GM21737 (cell line): ENCODE data around the gene MYL3.

Experiments used
- ATAC-seq: cut with Tn5 transposase; IDR thresholded peaks from one replicate; pipeline ENCODE4 v1.9.1; 2021; ENCODE audit warnings: mild to moderate bottlenecking, moderate library complexity; ENCODE audit not compliant: unreplicated experiment

Gene MYL3

DNA sequence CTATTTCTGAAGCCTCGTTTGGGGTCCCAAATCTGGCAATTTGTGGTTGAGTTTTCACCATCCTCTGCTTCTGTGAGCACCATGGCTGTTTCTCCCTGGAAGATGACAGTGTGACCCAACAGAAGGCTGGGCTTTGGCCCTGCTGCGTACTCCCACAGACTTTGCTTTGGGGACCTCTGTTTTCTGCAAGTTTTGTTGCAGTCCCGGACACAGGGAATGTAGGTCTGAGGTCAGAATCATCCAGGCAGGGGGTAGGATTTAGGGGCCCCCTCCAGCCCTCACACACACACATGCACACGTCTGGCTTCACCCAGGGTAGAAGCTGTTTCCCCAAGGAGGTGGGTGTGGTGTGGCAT is 20.6 kb upstream of the MYL3 start:
- ATAC-seq: no peak

DNA sequence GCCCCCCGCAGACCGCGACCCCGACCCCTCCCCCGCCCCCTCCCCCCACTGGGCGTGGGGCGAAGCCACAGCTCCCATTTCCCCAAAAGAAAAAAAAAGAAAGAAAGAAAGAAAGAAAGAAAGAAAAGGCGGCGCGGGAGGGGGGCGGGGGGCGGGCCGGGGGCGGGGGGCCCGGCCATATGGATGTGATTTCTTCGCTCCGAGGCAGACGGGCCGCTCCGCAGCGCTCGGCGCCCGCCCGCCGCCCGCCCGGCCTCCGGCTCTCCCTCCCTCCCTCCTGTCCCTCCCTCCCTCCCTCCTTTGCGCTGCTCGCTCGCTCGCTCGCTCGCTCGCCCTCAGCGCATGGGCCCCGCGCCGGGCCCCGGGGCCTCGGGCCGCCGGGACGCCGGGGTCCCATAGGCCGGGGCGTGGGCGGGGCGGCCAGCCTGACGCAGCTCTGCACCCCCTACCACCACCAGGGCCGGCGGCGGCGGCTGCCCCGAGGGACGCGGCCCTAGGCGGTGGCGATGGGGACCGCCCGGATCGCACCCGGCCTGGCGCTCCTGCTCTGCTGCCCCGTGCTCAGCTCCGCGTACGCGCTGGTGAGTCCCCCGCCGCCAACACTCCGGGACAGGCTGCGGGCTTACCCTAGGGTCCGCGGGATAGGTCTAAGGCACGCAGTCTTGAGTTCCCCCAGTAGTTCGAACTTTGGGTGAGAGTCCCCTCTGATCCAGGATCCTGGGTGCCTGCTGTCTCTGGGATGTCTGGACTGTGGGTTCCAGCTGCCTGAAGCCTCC is 20.0 kb upstream of the MYL3 start:
- no peak for ATAC-seq

GRCh38 chr3:46882377-46883053 is 19.3 kb upstream of the MYL3 start:
- no peak for ATAC-seq

- ATAC-seq: no peak
Observed at GRCh38 chr3:46881596-46882376, 18.5 kb upstream of the MYL3 start.

DNA sequence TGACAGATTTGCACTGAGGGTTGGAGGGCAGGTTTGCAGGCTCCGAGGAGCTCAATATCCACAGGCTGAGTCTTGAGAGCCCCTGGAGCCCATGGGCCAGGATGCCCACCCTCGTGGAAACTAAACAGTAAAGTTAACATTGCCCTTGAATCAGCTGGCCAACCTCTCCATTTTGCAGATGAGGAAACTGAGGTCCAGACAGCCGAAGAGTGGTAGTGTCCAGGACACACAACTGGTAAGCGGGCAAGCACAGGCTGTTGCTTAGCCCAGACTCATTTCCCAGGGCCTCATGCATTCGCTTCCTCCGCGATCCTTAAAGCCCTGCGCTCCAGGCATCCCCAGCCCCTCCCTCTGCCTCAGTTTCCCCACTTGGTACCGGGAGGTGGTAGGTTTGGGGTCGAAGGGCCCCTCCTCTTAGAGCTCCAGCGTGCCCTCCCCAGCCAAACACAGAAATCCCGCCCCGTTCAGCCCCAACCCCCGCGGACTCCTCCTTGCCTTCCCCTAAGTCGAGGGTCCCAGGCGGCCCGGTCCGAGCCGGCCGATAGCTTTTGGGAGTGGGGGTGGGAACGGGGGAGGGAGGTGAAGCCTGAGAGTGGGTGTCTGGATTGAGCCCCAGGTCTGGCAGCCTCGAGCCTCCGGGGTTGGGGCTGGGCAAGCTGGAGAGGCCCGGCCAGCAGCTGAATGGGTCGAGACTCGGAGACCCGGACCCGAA is 17.8 kb upstream of the MYL3 start:
- ATAC-seq: no peak

DNA sequence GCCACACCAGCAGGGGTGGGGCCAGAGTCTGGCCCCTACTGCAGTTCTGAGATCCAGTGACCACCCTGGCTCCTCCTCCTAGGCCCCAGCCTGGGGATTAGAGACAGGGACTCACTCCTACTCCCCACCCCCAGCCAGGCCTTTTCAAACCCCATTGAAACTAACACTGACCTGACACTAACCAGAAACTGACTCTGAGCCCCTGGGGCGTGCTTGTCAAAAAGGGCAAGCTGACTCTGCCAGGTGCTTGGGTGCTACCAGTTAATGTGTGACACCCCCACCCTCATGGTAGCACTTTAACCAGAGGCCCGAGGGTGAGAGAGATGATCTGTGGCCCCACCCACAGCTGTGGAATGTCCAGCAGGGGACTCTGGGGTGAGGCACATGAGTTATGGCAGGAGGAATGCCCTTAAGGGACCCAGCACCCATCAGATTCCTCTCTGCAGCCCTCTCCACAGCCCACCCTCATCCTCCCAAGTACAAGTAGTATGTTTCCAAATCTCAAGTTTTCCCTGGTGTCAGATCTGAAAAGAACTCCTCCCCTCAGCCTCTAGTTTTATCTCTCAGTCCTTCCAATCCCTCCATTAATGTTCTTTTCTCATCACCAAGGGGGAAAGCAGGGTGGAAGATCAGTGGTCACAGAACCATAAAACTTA is 15.7 kb upstream of the MYL3 start:
- no peak for ATAC-seq

- ATAC-seq: no peak
Observed at GRCh38 chr3:46877406-46878125, 14.3 kb upstream of the MYL3 start, which contains the start of gene PTH1R. Gene PTH1R, plus strand, starts transcription at chr3:46877721. Its CDS starts 5,839 bp downstream, at chr3:46883560.

DNA sequence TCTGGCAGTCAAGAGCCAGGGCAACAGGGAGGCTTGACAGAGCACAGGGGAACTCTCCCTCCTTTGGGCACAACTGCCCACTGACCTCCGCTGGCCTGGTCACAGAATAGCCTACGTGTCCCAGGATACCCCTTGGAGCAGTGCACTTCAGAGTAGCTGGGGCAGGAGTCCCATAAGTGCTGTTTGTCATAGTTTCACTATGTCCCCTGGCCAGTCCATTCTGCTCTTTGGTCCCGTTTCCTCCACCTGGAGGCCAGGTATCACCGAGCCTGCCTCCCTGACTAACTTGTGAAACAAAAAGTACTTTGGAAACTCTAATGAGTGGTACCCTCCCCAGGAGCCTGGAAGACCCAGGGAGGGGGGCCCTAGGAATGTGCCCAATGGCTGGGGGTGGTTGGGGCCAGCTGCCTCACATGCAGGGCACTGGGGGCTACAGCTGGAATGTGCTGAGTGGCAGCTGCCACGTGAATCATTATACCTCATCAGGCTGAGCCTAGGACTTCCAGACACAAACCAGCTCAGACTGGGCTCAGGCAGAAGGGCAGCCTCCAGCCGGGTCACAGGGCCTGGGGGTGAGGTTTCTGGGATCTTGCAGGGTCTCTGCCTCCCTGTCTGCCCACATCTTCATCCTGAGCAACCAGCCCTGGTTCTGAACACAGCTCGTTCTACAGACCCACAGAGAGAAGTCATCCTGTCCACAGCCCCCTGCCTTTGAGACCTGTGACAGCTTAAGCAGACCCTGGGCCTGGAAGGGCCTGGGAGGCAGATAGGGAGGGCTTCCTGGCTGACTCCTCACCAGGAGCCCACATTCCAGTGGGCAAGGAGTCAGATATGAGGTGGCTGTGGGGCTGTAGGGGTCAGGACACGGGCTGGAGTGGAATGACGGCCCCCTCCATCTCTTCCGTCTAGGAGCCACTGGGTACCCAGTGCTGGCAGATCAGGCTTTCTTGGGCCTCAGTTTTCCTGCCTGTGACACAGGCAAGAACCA is 13.4 kb upstream of the MYL3 start:
- ATAC-seq: no peak

DNA sequence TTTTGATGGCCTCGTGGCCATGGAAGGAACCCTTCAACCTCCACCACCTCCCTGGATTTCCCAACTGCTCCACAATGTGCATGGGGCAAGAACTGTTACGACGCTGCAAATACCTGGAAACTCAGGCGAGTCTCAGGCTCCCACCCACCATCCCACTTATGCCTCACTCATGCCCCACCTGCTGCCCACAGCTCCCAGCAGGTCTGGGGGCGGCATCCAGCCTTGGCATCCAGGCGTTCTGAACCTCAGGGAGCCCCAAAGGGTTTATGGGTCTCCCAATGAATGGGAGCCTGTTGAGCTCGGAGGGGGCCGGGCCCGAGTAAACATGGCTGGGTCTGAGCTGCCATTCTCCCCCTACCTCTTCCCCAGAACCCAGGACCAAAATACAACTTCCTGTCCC is 12.3 kb upstream of the MYL3 start:
- no peak for ATAC-seq

DNA sequence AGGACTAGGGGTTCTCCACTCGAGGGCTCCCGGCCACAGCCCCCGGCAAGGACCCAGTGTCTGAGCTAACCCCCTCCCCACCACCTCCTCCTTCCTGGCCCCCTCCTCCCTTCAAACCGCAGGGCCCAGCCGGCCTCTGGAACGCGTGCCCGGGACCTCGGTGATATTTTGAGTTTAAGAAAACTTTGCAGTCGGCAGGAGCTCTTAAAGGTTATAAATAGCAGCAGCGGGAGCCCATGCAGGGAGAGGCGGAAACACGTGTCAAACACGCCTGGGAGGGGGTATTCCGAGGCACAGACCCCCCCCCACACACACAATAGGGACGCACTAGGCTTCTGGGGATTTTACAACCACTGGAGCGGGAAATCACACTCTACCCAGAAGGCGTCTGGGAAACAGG is 11.2 kb upstream of the MYL3 start:
- no peak for ATAC-seq

DNA sequence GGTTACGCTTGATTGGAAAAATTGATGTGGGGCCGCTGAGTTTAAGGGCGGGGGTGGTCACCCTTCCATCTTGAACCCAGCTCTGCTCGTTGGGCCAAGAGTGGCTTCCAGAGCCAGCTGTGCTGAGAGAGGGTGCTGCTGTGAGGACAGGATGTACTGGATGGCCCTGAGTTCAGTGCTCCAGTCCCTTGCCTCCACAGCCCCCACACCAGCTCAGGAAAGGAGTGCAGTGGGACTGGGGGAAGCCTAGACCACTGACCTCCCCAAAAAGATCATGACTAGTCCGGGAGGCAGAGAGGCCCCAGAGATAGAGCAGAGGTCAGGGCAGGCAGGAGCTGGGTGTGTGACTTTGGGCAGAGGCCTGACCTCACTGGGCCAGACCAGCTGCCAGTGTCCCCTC is 10.3 kb upstream of the MYL3 start:
- ATAC-seq: no peak

- no peak for ATAC-seq
Observed at GRCh38 chr3:46871222-46871621, 8.0 kb upstream of the MYL3 start.

- ATAC-seq: no peak
Observed at GRCh38 chr3:46870651-46871050, 7.4 kb upstream of the MYL3 start.

- ATAC-seq: no peak
Observed at GRCh38 chr3:46869440-46869839, 6.2 kb upstream of the MYL3 start.

DNA sequence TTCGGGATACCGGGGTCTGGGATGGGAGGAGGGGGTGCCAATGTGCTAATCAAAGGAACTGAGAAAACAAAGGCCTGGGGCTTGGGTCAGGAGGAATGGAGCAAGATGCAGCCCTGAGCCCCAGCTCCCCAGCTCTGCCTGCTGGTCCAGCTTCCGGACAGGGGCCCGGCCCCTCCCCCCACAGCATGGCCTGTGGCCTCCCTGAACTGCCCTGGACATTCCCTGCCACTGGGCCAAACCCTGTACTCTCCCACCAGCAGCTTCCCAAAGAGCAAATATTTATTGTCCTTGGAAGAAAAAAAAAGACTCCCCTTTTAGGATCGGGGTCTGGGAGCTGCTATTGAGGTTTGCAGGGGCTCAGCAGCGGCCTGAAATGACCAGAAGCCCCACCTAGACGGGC is 5.7 kb upstream of the MYL3 start:
- no peak for ATAC-seq

GRCh38 chr3:46868287-46868686 is 5.0 kb upstream of the MYL3 start:
- no peak for ATAC-seq

DNA sequence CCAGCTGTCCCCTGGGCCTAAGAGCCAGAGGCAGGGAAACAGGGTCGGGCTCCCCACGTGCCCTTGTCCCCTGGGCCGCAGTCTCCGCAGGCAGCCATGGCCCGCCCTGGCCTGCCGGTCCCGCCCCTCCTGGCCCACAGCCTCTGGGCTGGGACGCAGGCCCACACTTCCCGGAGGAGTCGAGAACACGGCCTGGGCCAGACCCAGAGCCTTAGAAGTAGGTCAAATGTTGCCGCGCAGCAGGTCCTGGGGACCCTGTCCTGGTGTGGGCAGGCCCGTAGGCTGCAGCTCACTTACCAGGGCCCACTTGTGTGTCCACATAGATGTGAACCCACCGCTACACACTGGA is 4.3 kb upstream of the MYL3 start:
- no peak for ATAC-seq

DNA sequence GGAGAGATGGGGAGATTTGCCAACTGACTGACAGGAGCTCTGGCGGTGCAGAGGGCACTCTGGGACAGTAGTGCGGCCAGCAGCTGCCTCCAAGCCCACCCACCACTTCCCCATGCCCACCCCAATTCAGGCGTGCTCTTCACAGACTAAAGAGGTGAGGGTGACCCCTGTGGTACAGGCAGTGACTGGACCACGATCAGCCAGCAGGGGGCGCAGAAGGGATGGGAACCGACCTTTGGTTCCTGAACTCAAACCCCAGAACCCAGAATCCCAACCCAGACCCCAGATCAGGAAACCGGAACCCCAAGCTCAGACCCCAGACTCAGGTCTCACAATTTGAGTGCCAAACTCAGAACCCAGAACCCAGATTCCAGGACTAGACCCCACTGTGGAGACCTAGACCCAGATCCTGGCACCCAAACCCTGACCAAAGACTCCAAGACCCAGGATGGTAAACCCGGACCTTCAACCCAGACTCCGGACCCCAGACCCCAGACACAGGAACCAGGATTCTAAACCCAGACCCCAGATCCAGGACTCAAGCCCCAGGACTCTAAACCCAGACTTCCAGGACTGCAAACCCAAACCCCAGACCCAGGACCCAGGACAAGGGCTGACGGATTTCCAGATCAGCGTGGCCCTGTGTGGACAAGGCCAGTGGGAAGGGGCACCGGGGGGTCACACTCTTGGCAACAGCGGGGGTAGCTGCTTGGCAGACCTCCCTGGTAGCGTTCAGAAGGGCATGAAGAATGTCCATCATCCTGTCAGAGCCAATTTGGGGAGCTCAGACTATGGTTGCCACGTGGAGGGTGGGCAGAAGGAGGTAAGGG is 3.7 kb upstream of the MYL3 start:
- no peak for ATAC-seq
